HCT116 (cell line): ENCODE data around the gene SDK1. TPM values are rescaled to one million over a fixed set of nuclear protein-coding genes. Genes with fewer than 3 reads are reported as not detected.

ENCODE experiments used
- ATAC-seq: fragments of 200-7000 bp; cut with Tn5 transposase; 2 replicates; pipeline ENCODE4 v1.9.1; 2020; ENCODE audit warnings: mild to moderate bottlenecking, moderate library complexity
- BruUV-seq: library from RNA; stranded (reverse); fragments of 400-500 nt; replicated peaks from 2 replicates; lab custom pipeline; 2021; lab: Mats Ljungman, UMichigan
- CTCF ChIA-PET: fragments of 300-600 bp; sonication (Branson Sonifier 250); formaldehyde crosslinking; loops from one replicate; lab custom pipeline; 2021; ENCODE audit warnings: antibody characterized with exemption; lab: Charles Lee
- POLR2A ChIA-PET: fragments of 300-600, 350-600 bp; sonication (Branson Sonifier 250); formaldehyde crosslinking; loops from one replicate; lab custom pipeline; 2021; ENCODE audit warnings: antibody characterized with exemption; lab: Charles Lee
- RAD21 ChIA-PET, 2 experiments: fragments of 300-600 bp; sonication (Branson Sonifier 250); formaldehyde crosslinking; loops; one replicate each; lab custom pipeline; 2023; ENCODE audit warnings: low total read pairs in 2 of 2; ENCODE audit not compliant: uncharacterized antibody in 2 of 2, unreplicated experiment in 2 of 2, low non-redundant PET in 1 of 2; lab: Charles Lee
- DNase-seq: peaks from one replicate; pipeline ENCODE4 v3.0.0-alpha.2; 2010; ENCODE audit warnings: low read depth, low spot score
- H2AFZ ChIP-seq: fragments of 200-600 bp; shearing (Covaris generic), sonication (generic); 2 replicates; pipeline ENCODE4 v1.6.1; 2017; ENCODE audit warnings: low read depth, mixed run types, mixed read lengths, antibody characterized with exemption, low read length; ENCODE audit not compliant: poor library complexity, severe bottlenecking
- H3K27ac ChIP-seq: 2 replicates; pipeline ENCODE4 v1.5.1; 2012; ENCODE audit warnings: low read depth, low read length
- H3K27me3 ChIP-seq: fragments of 200-600 bp; sonication (generic); 2 replicates; pipeline ENCODE4 v1.6.1; 2016; ENCODE audit warnings: mixed run types, low read length, mixed read lengths; ENCODE audit not compliant: insufficient read depth
- H3K36me3 ChIP-seq, 2 experiments: fragments of 200-500 bp in 1 of 2; fragments of 200-600 bp in 1 of 2; sonication (Bioruptor generic) in 1 of 2; sonication (generic) in 1 of 2; 2 replicates each; pipeline versions ENCODE4 v1.5.1 to v1.6.1; 2014 to 2016; ENCODE audit warnings: low read length in 2 of 2, inconsistent platforms in 1 of 2, mixed read lengths in 1 of 2, mixed run types in 1 of 2; ENCODE audit not compliant: insufficient read depth in 2 of 2, control insufficient read depth in 1 of 2
- H3K4me1 ChIP-seq, 2 experiments: fragments of 200-600 bp in 1 of 2; sonication (generic) in 1 of 2; 2 replicates each; pipeline versions ENCODE4 v1.5.1 to v1.6.1; 2012 to 2017; ENCODE audit warnings: low read length in 2 of 2, inconsistent platforms in 1 of 2, mild to moderate bottlenecking in 1 of 2, mixed read lengths in 1 of 2, mixed run types in 1 of 2, moderate library complexity in 1 of 2; ENCODE audit not compliant: insufficient read depth in 2 of 2, control insufficient read depth in 1 of 2
- H3K4me2 ChIP-seq: fragments of 200-600 bp; sonication (generic); 2 replicates; pipeline ENCODE4 v1.6.1; 2017; ENCODE audit warnings: mixed run types, low read length, mixed read lengths
- H3K4me3 ChIP-seq, 2 experiments: fragments of 200-600 bp in 1 of 2; sonication (generic) in 1 of 2; replicated peaks in 1 of 2; 2 replicates each; pipeline ENCODE4 v1.5.1; 2011 to 2016; ENCODE audit warnings: low read length in 2 of 2, control low read depth in 1 of 2, low read depth in 1 of 2, mild to moderate bottlenecking in 1 of 2, mixed read lengths in 1 of 2, mixed run types in 1 of 2
- H3K79me2 ChIP-seq: fragments of 200-600 bp; sonication (generic); 2 replicates; pipeline ENCODE4 v1.6.1; 2017; ENCODE audit warnings: mild to moderate bottlenecking, mixed run types, low read length, moderate library complexity, mixed read lengths; ENCODE audit not compliant: insufficient read depth
- H3K9ac ChIP-seq: fragments of 200-600 bp; sonication (generic); 2 replicates; pipeline ENCODE4 v1.6.1; 2016; ENCODE audit warnings: low read length, mixed read lengths
- H3K9me2 ChIP-seq: fragments of 200-600 bp; sonication (generic), shearing (Covaris generic); 2 replicates; pipeline ENCODE4 v1.6.1; 2017; ENCODE audit warnings: mixed run types, mild to moderate bottlenecking, moderate library complexity; ENCODE audit not compliant: insufficient read depth
- H3K9me3 ChIP-seq, 2 experiments: fragments of 200-500 bp in 1 of 2; fragments of 200-600 bp in 1 of 2; sonication (Bioruptor generic) in 1 of 2; sonication (generic) in 1 of 2; 2 replicates each; pipeline ENCODE4 v1.6.1; 2014 to 2017; ENCODE audit warnings: low read length in 2 of 2, mixed read lengths in 2 of 2, inconsistent platforms in 1 of 2, low read depth in 1 of 2, mild to moderate bottlenecking in 1 of 2, mixed run types in 1 of 2, moderate library complexity in 1 of 2; ENCODE audit not compliant: control insufficient read depth in 1 of 2, insufficient read depth in 1 of 2
- H4K20me1 ChIP-seq: fragments of 200-600 bp; sonication (generic), shearing (Covaris generic); 2 replicates; pipeline ENCODE4 v1.6.1; 2017; ENCODE audit warnings: mixed run types, mild to moderate bottlenecking, moderate library complexity; ENCODE audit not compliant: insufficient read depth
- CEBPB ChIP-seq: IDR thresholded peaks from 2 replicates; pipeline ENCODE4 v1.6.1; 2012; ENCODE audit warnings: low read depth
- EGR1 ChIP-seq: IDR thresholded peaks from 2 replicates; pipeline ENCODE4 v1.6.1; 2012; ENCODE audit warnings: low read depth
- ELF1 ChIP-seq: IDR thresholded peaks from 2 replicates; pipeline ENCODE4 v1.6.1; 2012; ENCODE audit warnings: low read depth, borderline replicate concordance
- EZH2 ChIP-seq: fragments of 200-600 bp; sonication (generic); IDR thresholded peaks from 2 replicates; pipeline ENCODE4 v1.6.1; 2017; ENCODE audit warnings: antibody characterized with exemption, mixed run types
- FOSL1 ChIP-seq: IDR thresholded peaks from 2 replicates; pipeline ENCODE4 v1.6.1; 2012; ENCODE audit warnings: low read depth
- JUND ChIP-seq: IDR thresholded peaks from 2 replicates; pipeline ENCODE4 v1.6.1; 2012
- POLR2AphosphoS5 ChIP-seq: IDR thresholded peaks from 2 replicates; pipeline ENCODE4 v1.6.1; 2011; ENCODE audit warnings: mild to moderate bottlenecking, low read depth, low read length, moderate library complexity
- REST ChIP-seq: IDR thresholded peaks from 2 replicates; pipeline ENCODE4 v1.6.1; 2012; ENCODE audit warnings: low read depth
- SIN3A ChIP-seq: IDR thresholded peaks from 2 replicates; pipeline ENCODE4 v1.6.1; 2012; ENCODE audit warnings: low read depth
- SP1 ChIP-seq: IDR thresholded peaks from 2 replicates; pipeline ENCODE4 v1.6.1; 2012; ENCODE audit warnings: low read depth
- TCF7L2 ChIP-seq: IDR thresholded peaks from 2 replicates; pipeline ENCODE4 v1.7.0; 2011; ENCODE audit warnings: borderline replicate concordance, inconsistent platforms; ENCODE audit not compliant: insufficient read depth, insufficient read length; ENCODE audit errors: extremely low read depth
- YY1 ChIP-seq: IDR thresholded peaks from 2 replicates; pipeline ENCODE4 v1.6.1; 2011; ENCODE audit warnings: low read length, low read depth, moderate library complexity, mild to moderate bottlenecking; ENCODE audit not compliant: insufficient replicate concordance; ENCODE audit errors: extremely low read depth
- intact Hi-C: fragments of 100-400 bp; cut with micrococcal nuclease; formaldehyde crosslinking; loops from 2 replicates; pipeline ENCODE4 v1.10.0; 2022
- total RNA-seq: library from RNA; stranded (reverse); gene quantifications from one replicate; pipeline ENCODE4 v1.2.1, GENCODE V29; 2021; ENCODE audit not compliant: unreplicated experiment
- TF ChIP-seq, protein P1 (sequence below), 3 experiments: fragments of 200-600 bp in 1 of 3; sonication (generic) in 1 of 3; IDR thresholded peaks in 2 of 3; conservative IDR thresholded peaks in 1 of 3; 2 replicates each; pipeline ENCODE4 v1.5.1; 2012 to 2017; ENCODE audit warnings: low read depth in 2 of 3, low read length in 2 of 3, antibody characterized with exemption in 1 of 3, borderline replicate concordance in 1 of 3, control low read depth in 1 of 3, mild to moderate bottlenecking in 1 of 3, mixed read lengths in 1 of 3, mixed run types in 1 of 3, moderate library complexity in 1 of 3; ENCODE audit not compliant: insufficient read depth in 1 of 3

SDK1 gene
- total RNA-seq, 1 experiment from 2014 or later: 0.05 TPM

- DNase-seq (no peak), ATAC-seq (no peak)
- H3K4me2 ChIP-seq: no peak overlapping the region
- no peak overlapping the region for H3K9ac ChIP-seq
- H3K27me3 ChIP-seq: peaks cover 37% of the 10 kb centered on the region
- H2AFZ ChIP-seq: no peak overlapping the region
- no peaks in the 10 kb centered on the region for H3K4me1 ChIP-seq
- H3K9me2 ChIP-seq: no peaks in the 10 kb centered on the region
- H3K27ac ChIP-seq: no peak overlapping the region
- POLR2A ChIA-PET: no interaction called here
- H3K9me3 ChIP-seq: no peaks in the 10 kb centered on the region
- H3K4me3 ChIP-seq: no peak overlapping the region
- H3K79me2 ChIP-seq: no peaks in the 10 kb centered on the region
- TF ChIP-seq SIN3A (no peak), EZH2 (no peak), FOSL1 (no peak), ELF1 (no peak), POLR2AphosphoS5 (no peak), EGR1 (no peak), REST (no peak), JUND (no peak), SP1 (no peak), TCF7L2 (no peak), YY1 (no peak), CEBPB (no peak)
- TF ChIP-seq, protein P1, sequence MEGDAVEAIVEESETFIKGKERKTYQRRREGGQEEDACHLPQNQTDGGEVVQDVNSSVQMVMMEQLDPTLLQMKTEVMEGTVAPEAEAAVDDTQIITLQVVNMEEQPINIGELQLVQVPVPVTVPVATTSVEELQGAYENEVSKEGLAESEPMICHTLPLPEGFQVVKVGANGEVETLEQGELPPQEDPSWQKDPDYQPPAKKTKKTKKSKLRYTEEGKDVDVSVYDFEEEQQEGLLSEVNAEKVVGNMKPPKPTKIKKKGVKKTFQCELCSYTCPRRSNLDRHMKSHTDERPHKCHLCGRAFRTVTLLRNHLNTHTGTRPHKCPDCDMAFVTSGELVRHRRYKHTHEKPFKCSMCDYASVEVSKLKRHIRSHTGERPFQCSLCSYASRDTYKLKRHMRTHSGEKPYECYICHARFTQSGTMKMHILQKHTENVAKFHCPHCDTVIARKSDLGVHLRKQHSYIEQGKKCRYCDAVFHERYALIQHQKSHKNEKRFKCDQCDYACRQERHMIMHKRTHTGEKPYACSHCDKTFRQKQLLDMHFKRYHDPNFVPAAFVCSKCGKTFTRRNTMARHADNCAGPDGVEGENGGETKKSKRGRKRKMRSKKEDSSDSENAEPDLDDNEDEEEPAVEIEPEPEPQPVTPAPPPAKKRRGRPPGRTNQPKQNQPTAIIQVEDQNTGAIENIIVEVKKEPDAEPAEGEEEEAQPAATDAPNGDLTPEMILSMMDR (IDR thresholded peaks at IDR 0.05 in 2 of 3, conservative IDR thresholded peaks at IDR 0.05 in 1 of 3; ENCODE audit: borderline replicate concordance in 1 of 3, insufficient read depth in 1 of 3, low read depth in 2 of 3, low read length in 2 of 3): no peak
- RAD21 ChIA-PET: no interaction called here
- H4K20me1 ChIP-seq: no peaks in the 10 kb centered on the region
- no TSS peak for BruUV-seq
- intact Hi-C loops: no loop called here
- H3K36me3 ChIP-seq: no peaks in the 10 kb centered on the region; a peak in 1 of 4 replicates
- CTCF ChIA-PET: no interaction called here
These were observed 135.1 kb downstream of the SDK1 start for GRCh38 chr7:3436112-3436511.
